Prostate gland (tissue), 2 donors: ENCODE results near the gene RYR2. TPM values are rescaled to one million over a fixed set of nuclear protein-coding genes. Genes with fewer than 3 reads are reported as not detected.

Source experiments
- DNase-seq: peaks from one replicate; pipeline ENCODE4 v3.0.0-alpha.2; 2019; ENCODE audit warnings: low spot score
- H3K27ac ChIP-seq, 2 donors: fragments of 200-600 bp; sonication (generic); 2 replicates each; pipeline ENCODE4 v1.5.1; 2017 to 2019
- H3K27me3 ChIP-seq: fragments of 200-600 bp; sonication (generic); replicated peaks from 2 replicates; pipeline ENCODE4 v1.5.1; 2019; ENCODE audit not compliant: insufficient read depth
- H3K36me3 ChIP-seq, 2 donors: fragments of 200-600 bp; sonication (generic); 1 replicate in 1 of 2; 2 replicates in 1 of 2; pipeline versions ENCODE4 v1.5.1 to v1.8.1; 2017 to 2019
- H3K4me1 ChIP-seq: fragments of 200-600 bp; sonication (generic); replicated peaks from 2 replicates; pipeline ENCODE4 v1.5.1; 2019
- H3K4me3 ChIP-seq, 2 donors: fragments of 200-600 bp; sonication (generic); 2 replicates each; pipeline ENCODE4 v1.5.1; 2017 to 2019
- H3K9me3 ChIP-seq: fragments of 200-600 bp; sonication (generic); 2 replicates; pipeline ENCODE4 v1.5.1; 2017
- CTCF ChIP-seq, 4 experiments: fragments of 200-600 bp in 2 of 4; fragments of 450-650 bp in 2 of 4; sonication (generic) in 2 of 4; IDR thresholded peaks; 1 replicate in 3 of 4; 2 replicates in 1 of 4; pipeline ENCODE4 v1.5.1; 2016 to 2019; ENCODE audit warnings: antibody characterized with exemption in 4 of 4, mild to moderate bottlenecking in 2 of 4, moderate library complexity in 2 of 4
- POLR2A ChIP-seq: fragments of 450-650 bp; IDR thresholded peaks from one replicate; pipeline ENCODE4 v1.6.1; 2016; ENCODE audit warnings: antibody characterized with exemption, mild to moderate bottlenecking
- POLR2AphosphoS5 ChIP-seq: sonication (generic); formaldehyde crosslinking; IDR thresholded peaks from one replicate; pipeline ENCODE4 v1.6.1; 2017; ENCODE audit warnings: antibody characterized with exemption
- WGBS: methylation state at CpG from one replicate; pipeline ENCODE4 v1.1.5; 2018; 5-methylcytosine and 5-hydroxymethylcytosine counted together
- intact Hi-C: fragments of 100-400 bp; cut with DNase I; formaldehyde crosslinking; loops from one replicate; pipeline ENCODE4 v1.14.2; 2022
- total RNA-seq, 2 donors: library from RNA; depleted of rRNA; stranded (reverse); fragments of >200 nt; gene quantifications; one replicate each; pipeline ENCODE4 v1.1.0, GENCODE V29; 2016

RYR2 gene
- total RNA-seq, 2 donors from 2014 or later = 2.9 to 6.7 TPM

GRCh38 chr1:237166593-237167101 lies 124.7 kb downstream of the RYR2 start:
- no peak for DNase-seq
- Histone ChIP-seq H3K27ac (no peak overlapping the region), H3K4me1 (no peaks in the 10 kb centered on the region), H3K4me3 (no peak overlapping the region), H3K36me3 (no peaks in the 10 kb centered on the region), H3K9me3 (no peaks in the 10 kb centered on the region), H3K27me3 (no peaks in the 10 kb centered on the region)
- intact Hi-C loops = no loop called here
- WGBS = 46% methylated on average over 4 of the region's 4 CpGs
- TF ChIP-seq POLR2AphosphoS5 = no peak
- no peak for TF ChIP-seq CTCF (IDR thresholded peaks at IDR 0.05)
- no peak for TF ChIP-seq POLR2A

- TF ChIP-seq POLR2A = no peak
- no peak for TF ChIP-seq CTCF (IDR thresholded peaks at IDR 0.05)
- no peak for TF ChIP-seq POLR2AphosphoS5
- Histone ChIP-seq H3K4me3 (no peak overlapping the region), H3K36me3 (no peaks in the 10 kb centered on the region), H3K9me3 (no peaks in the 10 kb centered on the region), H3K27me3 (no peaks in the 10 kb centered on the region), H3K4me1 (no peaks in the 10 kb centered on the region), H3K27ac (no peak overlapping the region)
- intact Hi-C loops = no loop called here
- WGBS = 75% methylated on average over 8 of the region's 8 CpGs
- no peak for DNase-seq
Observed at GRCh38 chr1:237170149-237170548, 128.2 kb downstream of the RYR2 start.

- Histone ChIP-seq H3K27me3 (no peaks in the 10 kb centered on the region), H3K27ac (no peak overlapping the region), H3K9me3 (no peaks in the 10 kb centered on the region), H3K4me1 (no peaks in the 10 kb centered on the region), H3K4me3 (no peak overlapping the region), H3K36me3 (no peaks in the 10 kb centered on the region)
- TF ChIP-seq POLR2AphosphoS5 (no peak), CTCF (IDR thresholded peaks at IDR 0.05) (no peak), POLR2A (no peak)
- WGBS = 62% methylated on average over 7 of the region's 7 CpGs
- intact Hi-C loops = no loop called here
- no peak for DNase-seq
Observed at GRCh38 chr1:237171454-237172117, 129.6 kb downstream of the RYR2 start.

GRCh38 chr1:237172118-237172485 lies 130.1 kb downstream of the RYR2 start:
- no peak overlapping the region for H3K4me3 ChIP-seq
- no peaks in the 10 kb centered on the region for H3K9me3 ChIP-seq
- intact Hi-C loops = no loop called here
- no peak for TF ChIP-seq CTCF (IDR thresholded peaks at IDR 0.05)
- TF ChIP-seq POLR2AphosphoS5 = no peak
- no peaks in the 10 kb centered on the region for H3K36me3 ChIP-seq
- no peak for DNase-seq
- H3K4me1 ChIP-seq = no peaks in the 10 kb centered on the region
- no peaks in the 10 kb centered on the region for H3K27me3 ChIP-seq
- no peak overlapping the region for H3K27ac ChIP-seq
- WGBS = 62% methylated on average over 1 of the region's 1 CpG

GRCh38 chr1:237179503-237179902 lies 137.5 kb downstream of the RYR2 start:
- DNase-seq = no peak
- TF ChIP-seq CTCF (IDR thresholded peaks at IDR 0.05) = no peak
- no peak for TF ChIP-seq POLR2AphosphoS5
- no peak for TF ChIP-seq POLR2A
- no peaks in the 10 kb centered on the region for H3K36me3 ChIP-seq
- no peaks in the 10 kb centered on the region for H3K4me1 ChIP-seq
- H3K4me3 ChIP-seq = no peak overlapping the region
- 82% methylated on average over 6 of the region's 6 CpGs for WGBS
- H3K27ac ChIP-seq = no peak overlapping the region
- no peaks in the 10 kb centered on the region for H3K9me3 ChIP-seq
- H3K27me3 ChIP-seq = no peaks in the 10 kb centered on the region
- intact Hi-C loops = no loop called here
